ENCODE data around the gene PTPRG.

PTPRG gene

DNA sequence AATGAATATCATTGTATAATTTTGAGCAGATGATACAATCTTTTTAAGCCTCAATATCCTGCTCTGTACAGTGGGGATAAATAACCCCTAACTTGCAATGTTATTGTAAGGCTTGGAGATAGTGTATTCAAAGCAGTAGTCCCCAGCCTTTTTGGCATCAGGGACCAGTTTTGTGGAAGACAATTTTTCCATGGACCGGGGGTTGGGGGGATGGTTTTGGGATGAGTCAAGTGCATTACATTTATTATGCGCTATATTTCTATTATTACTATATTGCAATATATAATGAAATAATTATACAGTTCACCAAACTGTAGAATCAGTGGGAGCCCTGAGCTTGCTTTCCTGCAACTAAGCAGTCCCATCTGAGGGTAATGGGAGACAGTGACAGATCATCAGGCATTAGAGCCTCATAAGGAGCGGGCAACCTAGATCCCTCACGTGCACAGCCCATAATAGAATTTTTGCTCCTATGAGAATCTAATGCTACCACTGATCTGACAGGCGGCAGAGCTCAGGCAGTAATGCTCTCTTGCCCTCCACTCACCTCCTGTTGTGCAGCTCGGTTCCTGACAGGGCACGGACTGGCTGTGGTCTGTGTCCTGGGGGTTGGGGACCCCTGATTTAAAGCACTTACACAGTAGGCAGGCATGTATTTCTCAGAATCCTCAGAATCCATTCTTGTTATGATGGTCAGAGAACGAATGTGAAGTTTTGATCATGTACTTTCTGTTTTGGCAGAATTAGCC, 102.2 kb downstream of the PTPRG start:
- no peak for DNase-seq

DNA sequence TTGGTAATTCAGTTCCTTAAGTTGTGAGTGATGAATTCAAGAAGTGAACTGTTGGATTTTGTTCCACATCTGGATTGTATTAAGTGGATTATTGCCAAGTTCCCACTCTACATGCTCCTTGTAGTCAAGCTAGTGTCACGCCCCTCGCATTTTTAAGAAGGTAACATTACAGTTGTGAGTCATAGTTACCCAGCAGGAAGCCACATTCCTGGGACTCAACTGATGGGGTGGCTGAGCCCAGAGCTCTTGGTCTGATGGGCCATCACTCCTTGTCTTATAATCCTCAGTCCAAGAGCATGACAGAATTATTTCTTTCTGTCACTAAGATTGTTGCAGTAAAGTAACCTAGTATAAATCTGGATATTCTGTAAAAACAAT, 102.7 kb downstream of the PTPRG start:
- DNase-seq, result no peak

DNA sequence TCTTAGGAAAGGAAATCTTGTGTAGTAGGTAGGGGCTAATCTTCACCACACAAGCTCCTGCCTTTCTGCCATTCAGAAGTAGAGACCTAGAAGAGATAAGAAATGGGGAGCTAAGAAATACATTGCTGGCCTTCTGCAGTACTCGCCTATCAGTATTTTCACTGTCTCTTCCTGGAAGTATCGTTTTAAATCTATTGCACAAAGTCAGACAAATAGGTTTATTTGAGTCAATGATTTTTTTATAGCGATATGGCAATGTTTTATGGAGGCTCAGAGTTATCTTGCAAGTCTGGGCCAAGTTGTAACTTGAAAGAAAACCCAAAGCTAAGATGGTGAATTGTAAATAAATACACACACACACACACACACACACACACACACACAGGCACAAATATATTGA, 103.8 kb downstream of the PTPRG start:
- DNase-seq, result no peak

DNA sequence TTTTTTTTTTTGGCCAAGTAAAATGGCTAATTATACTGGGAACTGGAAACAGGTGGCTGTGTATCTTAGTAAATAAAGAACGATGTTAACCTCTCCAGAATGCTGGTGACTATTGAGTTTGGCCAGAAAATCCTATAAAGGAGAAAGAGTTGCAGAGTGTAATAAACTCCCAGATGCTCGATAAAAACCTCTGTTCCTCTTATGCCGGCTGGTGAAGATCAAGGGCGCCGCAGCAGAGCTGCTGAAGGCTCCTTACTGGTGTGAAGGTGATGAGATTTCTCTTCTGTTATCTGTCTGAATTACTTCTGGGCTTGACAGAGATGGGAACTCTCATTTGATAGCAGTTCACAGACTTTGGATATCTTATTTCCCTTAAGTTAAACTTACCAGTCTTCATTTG, 104.6 kb downstream of the PTPRG start:
- no peak for DNase-seq

DNA sequence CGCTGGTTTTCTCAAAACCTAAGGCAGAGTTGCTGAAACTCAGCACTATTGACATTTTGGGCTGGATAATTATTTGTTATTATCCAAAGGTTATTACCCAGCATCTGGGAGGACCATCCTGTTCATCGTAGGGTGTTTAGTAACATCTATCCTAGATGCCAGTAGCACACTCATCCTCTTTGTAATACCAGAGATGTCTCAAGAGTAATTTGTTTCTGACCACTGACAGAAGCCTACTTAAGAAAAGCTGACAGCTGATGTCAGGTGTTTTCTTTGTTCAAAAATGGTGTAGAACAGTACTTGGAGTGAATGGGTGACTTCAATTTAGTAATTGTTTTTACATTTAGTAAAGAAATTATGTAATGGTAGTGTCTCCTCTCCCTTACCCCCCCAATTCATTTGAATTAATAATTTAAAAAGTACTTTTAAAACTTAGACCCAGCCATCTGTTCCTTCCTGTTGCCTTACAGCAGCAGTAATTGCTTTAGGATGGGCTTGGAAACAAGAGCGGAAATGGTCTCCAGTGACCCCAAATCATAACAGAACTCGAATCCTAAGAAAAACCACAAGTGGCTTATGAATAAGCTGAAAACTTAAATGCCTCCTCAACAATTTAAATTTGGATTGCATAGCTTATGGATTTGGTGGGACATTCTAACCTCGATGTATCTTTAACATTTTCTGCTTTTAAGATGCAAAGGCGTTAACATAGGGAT, 105.4 kb downstream of the PTPRG start:
- no peak for DNase-seq

DNA sequence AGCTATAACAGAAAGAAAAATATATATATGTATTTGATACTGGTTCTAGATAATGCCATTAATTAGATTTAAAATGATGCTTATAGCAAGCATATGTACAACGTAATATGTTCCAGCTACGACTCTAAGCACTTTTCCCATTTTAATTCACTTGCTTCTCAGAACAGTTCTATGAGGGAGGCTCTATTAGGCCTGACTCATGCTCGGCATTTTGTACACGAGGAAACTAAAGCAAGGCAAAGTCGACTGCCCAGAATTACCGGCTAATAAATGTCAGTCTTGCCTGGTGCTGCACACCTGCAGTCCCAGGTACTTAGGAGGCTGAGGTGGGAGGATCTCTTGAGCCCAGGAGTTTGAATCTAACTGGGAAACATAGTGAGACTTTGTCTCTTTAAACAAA, 106.0 kb downstream of the PTPRG start:
- no peak for DNase-seq

DNA sequence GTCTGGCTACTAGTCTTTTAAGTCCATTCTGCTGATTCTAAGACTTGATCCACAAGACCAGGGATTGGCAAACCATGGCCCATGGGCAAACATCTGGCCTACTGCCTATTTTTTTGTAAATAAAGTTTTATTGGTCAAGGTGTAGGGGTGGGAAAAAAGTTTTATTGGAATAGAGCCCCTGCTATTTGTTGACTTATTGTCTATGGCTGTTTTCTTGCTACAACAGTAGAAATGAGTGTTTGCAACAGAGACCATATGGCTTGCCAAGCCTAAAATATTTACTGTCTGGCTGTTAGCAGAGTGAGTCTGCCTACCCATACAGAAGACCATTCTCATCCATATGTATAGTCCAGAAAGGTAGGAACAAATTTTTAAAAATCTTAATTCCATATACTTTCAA, 106.4 kb downstream of the PTPRG start:
- no peak for DNase-seq

DNA sequence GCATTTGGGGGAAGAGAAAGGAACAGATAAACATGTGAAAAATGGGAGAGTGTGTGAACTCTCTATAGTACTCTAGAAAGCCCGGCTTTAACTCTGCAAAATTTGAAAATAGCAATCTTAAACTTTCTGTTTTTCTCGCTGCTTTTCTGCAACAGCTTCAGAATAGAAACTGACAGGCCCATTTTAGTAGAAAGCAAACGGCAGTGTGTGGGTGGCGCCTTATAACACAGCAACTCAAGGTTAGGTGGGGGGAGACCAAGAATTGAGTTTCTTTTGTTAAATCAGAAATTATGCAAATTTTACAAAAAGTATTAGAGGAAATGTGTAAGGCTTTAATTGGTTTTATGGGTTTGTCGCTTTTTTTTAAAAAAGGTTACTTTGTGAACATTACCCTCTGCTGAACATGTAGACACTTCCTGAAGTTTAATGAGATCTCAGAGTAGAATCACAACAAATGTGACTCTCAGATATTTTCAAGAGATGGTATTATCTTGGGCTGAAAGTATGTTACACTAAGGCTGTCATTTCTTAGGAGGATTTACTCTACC, 107.0 kb downstream of the PTPRG start:
- DNase-seq, result no peak

DNA sequence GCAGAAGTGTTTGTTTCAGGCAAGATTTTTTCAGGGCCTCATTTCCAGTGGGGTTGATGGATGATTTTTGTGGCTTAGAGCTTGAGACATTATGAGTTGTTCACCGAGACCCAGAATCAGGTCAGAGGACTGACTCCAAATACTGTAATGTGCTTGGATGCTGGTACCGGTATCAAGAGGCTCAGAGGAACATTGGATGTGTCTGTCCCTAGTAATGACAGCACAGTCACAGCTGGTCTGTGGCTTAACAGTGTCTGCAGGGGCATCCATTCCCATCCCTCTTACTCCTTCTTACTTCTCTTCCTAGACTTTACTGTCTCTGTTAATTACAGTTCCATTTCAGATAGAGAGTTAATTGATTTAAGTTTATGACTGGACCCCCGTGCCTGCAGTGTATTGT, 107.8 kb downstream of the PTPRG start:
- no peak for DNase-seq

DNA sequence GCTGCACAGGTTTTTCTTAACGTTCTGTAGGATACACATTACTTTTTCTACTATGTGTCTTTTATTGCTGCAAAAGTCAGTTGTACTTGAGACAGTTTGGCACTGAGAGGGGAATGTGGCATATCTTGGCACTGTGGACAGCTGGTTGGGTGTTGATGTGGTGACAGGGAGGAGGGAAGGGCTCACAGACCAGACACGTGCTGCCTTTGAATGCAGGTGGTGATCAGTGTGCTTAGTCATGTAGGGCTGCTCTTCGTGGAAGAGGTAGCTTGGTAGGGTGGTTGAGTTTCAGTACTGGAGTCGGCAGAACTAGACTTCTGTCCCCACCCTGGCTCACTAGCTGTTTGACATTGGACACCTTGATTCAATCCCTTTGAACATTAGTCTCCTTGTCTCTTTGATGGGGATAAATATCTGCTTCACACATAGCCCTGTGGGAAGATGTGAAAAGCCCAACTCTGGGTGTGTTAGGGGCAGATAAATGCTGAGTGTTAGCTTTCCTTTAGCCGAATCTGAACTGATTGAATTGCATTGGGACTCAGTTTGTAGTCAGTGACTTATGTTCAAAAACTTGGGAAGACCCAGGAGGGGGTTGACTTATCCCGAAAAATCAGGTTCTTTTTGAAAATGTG, 108.4 kb downstream of the PTPRG start:
- no peak for DNase-seq

DNA sequence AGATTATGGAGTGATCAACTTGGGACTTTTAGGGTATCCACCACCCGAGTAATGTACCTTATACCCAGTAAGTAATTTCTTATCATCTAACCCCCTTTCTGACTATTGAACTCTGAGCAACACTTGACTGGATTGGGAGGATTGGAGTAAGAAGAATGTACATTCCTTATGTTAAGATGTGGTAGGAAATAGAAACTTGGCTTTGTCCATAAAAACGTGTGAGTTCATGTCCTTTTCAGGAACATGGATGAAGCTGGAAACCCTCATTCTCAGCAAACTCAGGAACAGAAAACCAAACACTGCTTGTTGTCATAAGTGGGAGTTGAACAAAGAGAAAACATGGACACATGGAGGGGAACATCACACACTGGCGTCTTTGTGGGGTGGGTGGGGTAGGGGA, 112.3 kb downstream of the PTPRG start:
- DNase-seq, result no peak

DNA sequence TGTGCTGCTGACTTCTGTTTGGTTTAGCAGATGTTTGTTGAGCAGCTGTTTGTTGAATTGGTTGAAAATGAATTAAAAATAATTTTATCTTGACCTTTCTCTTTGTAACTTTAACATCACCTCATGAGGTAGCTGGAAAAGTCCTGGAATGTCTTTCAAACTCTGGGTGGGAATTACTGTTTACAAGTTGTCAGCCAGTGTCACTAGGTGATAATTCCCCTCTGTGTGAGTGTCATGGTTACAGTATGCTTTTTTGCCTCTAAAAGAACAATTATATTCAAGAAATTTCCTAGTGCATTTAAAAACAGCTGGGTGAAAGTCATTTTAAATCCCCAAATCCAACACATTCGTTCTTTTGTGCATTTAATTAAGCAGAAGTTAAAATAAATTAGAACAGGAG, 113.2 kb downstream of the PTPRG start:
- no peak for DNase-seq

DNA sequence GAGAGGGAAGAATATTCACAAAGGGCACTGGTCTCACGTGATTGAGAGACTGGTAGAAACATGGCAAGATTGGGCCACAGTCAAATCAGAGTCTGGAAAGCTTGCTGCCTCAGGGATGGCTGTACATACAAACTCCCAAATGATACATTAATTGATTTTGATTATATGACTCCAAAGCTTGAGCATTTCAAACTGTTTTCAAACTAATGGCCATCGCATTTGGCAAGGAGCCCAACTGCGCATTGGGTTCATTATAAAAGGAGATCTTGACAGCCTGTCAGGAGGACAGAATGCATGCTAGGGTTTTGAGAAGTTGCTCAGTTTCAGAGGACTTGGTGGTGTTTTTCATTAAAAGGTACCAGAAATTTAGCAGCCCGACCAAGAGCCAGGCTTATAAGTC, 117.7 kb downstream of the PTPRG start:
- no peak for DNase-seq

DNA sequence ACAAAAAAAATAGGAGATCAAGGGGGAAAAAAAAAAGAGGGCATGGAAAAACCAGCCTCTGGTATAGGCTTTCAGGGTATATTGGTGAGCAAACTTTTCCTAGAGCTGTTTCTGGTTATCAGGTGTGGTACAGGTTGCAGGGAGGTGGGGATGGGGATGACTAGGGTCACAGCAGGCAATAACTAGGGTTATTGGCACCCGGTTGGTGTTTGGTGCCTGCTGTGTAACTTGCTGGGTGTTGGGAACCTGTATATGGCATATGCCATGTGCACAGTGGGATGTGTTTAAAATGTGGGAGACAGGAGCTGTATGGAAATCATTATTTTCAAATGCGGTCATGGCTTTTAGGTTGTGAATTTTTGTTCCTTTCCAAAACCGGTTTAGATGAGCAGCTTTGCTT, 119.2 kb downstream of the PTPRG start:
- DNase-seq, result no peak

DNA sequence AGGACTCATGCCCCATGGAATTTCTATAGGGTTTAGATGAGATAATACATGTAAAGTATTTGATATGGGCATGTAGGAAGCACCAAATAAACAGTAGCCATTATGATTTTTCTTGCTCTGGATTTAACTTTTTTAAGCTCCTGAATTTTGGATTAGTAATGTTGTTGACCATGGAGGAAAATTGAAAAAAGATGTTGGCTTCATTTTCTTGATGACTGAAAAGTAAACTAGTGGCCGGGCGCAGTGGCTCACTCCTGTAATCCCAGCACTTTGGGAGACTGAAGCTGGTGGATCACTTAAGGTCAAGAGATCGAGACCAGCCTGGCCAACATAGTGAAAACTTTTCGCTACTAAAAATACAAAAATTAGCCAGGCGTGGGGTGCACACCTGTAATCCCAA, 120.3 kb downstream of the PTPRG start:
- DNase-seq, result no peak

DNA sequence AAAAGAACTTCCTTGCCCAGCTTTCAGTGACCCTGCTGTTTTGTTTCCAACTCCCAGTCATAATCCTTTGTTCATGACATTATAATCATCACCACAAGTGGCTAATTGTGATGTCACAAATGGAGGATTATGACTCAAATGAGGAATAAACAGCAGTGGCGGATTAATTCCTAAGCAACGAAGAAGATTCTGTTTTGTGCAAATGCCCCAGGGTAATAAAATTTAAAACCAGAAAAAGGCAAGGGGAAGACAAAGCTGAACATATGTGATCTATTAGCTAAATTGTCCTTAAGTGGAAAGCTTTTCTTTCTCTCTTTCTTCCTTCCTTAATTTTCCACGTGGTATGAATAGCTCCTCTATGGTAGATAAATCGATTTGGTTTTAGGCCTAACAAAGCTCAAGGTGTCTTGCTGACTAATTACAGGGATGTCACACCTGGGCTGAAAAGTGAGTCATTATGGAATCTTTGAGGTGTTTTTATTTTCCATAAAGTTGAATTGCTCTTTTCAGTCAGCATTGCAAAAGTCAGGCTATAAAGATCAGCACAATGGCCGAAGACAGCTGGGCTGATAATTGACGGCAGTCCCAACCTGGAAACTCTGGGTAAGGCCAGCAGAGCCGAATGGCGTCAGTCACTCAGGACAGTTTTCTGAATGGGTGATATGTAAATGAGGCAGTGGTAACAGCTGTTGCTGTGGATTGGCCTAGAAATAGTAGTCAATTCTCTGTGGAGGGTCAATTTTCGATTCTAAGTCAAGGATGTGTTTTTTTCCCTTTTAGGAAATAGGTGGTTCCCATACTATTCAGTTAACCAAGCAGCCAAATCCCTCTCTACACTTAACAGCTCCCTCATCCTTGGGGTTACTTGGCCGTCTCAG, 121.5 kb downstream of the PTPRG start:
- no peak for DNase-seq

DNA sequence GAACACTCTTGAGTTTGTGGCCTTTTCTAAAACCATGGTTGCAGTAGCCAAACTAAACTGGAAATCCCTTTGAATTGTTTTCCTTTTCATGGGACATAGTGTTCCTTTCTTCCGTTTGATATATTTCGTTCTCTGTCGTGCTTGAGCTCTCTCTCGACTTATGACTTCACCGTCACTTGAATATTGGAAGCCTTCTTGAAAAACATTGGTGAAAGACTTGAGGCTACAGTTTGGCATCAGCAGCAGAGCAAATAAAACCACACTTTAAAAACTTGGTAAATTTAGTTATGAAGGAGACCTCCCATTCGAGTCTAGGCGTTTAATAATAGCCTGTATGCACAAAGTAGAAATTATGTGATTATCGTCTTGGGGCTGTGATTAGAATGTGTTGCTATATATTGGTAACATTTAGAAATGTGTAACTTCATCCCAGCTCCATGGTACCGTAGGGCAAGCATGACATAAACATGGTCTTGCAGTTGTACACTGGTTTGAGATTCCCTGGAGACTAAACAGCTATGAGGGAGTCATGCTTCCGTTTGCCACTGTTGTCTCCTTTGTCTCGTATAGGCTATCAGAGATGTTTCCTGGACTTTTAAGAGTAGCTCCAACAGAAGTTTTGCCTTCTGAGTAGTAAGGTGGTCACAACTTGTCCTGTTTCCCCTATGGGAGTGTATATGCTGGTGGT, 122.3 kb downstream of the PTPRG start:
- DNase-seq, result no peak

DNA sequence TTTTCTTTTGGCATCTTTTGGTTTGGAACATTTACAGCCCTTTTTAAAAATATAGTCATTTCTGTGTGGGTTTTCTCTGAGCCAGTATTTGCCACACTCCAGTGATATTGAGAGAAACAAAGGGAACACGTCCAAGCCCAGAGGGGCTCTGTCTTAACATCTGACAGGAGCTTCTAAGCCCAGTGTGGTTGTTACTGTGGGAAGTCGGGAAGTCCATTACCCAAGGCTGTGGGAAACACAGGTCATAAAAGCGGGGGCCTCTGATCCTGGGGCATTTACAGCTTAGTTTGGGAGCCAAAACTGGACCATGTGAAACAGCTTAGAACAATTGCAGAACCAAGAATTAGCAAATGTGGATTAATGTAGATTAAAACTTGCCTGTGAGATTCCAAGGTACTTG, 123.0 kb downstream of the PTPRG start:
- no peak for DNase-seq

DNA sequence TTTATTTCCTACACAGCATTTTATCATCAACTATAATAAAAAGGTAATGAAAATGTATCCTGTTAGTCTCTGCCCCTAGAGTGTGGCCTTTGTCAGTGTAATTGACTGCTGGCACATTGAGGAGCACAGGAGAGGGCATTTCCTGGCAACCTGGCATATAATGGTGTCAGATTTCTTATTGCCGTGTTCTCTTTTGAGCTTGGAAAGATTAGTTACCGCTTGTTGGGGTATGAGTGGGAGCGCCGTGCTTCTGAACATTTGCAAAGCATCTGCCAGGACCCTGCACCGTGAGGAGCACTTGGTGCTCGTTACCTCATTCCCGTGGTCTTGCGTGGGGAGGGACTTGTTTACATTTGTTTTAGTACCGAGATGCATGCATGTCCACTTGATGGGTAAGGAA, 124.4 kb downstream of the PTPRG start:
- DNase-seq, result no peak

DNA sequence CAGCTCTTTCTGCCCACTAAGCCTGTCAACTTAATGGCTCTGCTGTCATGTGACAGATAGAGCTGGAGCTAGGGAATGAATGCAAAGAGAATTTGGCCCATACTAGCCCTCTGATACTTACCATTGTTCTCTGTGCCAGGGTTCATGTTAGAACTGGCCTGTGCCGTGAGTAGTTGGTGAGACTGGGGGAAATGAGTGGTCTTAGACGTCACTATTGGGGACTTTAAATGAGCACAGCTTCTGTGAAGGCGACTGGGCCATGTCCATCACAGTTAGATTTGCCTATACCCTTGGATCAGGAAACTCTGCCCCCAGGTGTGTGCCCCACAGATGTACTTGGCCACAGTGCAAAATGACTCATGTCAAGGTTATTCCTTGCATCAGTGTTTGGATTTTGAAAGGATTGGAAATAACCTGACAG, 124.9 kb downstream of the PTPRG start:
- no peak for DNase-seq

DNA sequence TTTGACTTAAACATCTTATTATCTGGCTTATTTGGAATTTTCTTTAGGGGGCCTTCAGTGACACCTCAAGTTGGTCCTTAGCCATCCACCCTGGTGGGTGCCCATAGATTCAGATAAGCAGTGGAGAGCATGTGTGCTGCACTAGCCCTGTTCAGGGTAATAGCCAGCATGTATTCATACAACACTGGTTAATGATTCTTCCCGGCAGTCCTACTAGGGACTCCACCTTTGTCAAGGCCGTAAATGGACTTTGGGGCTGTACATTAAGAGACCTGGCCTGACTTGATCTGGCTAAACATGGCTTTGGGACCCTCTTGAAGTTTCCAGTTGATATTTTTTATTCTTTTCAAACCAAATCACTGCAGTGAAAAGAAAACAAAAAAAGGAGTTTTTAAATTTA, 125.8 kb downstream of the PTPRG start:
- no peak for DNase-seq

DNA sequence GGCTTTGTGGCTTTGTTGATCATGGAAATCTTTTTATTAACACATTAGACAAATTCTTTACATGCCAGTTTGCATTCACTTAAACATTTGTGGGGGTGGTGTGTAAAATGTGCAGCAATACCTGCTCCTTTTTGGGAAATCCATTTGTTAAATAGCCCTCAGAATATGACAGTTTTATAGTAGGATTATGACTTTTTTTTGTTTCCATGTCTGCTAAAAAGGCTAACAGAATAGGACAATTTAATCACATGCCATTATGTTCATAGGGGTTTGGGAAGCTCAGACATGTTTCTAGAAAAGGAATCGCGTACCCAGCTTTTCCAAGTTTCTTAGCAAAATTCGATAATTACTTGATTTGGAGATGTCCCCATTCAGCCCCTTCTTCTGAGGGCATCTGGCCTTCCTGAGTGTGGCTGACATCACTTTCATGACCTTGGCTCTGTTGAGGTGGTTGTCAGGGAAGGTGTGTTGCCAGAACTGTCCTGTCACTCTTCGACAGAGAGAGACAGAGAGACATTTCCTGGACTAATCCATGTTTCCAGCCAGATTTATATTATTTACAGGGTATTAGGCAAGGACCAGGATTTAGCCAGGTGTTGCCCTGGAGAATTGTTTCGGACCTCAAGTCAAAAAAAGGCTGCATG, 126.4 kb downstream of the PTPRG start:
- no peak for DNase-seq
